HG02884 (cell line): ENCODE data around the gene OGDHL.
"Not testable (repeated sequence)": the region's sequence is repeated elsewhere in the genome, so short reads cannot be mapped to it uniquely, and the experiment has no call there.

Source experiments
- ATAC-seq: cut with Tn5 transposase; IDR thresholded peaks from one replicate; pipeline ENCODE4 v1.9.1; 2021; ENCODE audit warnings: mild to moderate bottlenecking, moderate library complexity; ENCODE audit not compliant: unreplicated experiment

The OGDHL gene

DNA sequence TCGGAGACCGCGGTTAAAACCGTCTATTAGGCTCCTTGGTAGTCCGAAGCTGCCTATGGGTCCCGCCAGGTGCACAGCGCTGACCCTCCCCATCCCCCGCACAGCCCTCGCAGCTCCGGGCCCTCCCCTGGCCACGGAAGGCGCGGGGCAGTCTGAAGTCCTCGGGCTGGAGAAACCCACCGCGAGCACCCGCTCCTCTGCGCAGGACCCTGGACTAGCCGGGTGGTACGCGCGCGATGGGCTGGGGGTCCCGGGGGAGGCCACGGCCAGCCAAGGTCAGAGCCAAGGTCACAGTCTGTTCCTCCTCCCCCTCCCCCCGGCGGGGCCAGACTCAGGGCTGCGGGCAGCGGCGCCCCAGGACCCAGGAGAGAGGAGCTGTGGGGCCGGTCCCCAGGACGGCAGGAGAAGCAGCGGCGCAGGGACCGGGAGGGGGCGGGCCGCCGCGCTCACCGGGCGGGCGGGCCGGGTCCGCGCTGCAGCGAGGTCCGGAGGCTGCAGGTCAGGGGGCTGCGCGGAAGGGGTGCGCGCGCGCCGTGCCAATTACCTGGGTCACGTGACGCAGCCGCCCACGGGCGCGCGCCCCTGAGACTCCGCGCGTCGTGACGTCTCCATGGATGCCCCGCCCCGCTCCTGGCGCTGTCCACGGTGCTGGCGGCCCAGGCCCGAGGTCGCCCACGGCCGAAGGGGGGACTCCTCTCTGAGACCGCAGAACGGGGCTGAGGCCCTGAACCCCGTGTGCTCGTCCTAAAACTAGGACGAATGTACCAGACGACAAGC is at the start of gene OGDHL:
OGDHL (minus strand) TSS at position 535 of the 777 bp plus-strand sequence. CDS start 3,731 bp downstream, outside the sequence.
- peak; percentile 78 for ATAC-seq

- ATAC-seq = no peak
Measured at GRCh38 chr10:49803988-49804387, 41.9 kb upstream of the OGDHL start.

GRCh38 chr10:49798275-49798674 is 36.2 kb upstream of the OGDHL start:
- no peak for ATAC-seq

DNA sequence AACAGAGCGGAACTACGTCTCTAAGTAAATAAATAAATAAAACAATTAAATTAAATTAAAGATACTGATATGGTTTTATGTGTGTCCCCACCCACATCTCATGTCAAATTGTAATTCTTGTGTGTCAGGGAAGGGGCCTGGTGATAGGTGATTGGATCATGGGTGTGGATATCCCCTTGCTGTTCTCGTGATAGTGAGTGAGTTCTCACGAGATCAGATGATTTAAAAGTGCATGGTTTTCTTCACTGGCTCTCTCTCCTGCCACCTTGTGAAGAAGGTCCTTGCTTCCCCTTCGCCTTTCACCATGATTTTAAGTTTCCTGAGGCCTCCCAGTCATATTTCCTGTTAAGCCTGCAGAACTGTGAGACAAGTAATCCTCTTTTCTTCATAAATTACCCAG is 29.0 kb upstream of the OGDHL start:
- no peak for ATAC-seq

GRCh38 chr10:49784681-49785080 is 22.6 kb upstream of the OGDHL start:
- no peak for ATAC-seq

DNA sequence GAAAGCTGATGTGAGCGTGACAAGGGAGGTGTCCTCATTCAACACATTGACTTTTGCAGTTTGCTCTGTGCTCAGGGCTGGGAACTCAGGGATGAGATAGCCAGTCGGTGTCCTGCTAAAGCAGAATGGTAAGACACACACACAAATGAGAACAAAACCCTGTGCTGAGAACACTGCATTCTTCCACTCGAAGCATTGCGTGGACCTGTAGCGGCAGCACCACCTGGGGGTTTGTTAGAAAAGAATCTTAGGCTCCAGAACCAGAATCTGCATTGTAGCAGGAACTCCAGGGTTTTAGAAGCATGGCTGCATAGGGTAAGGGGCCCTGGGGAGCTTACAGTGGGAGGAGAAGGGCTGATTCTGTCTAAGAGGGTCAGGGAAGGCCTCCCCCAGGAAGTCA is 21.5 kb upstream of the OGDHL start:
- ATAC-seq = no peak

DNA sequence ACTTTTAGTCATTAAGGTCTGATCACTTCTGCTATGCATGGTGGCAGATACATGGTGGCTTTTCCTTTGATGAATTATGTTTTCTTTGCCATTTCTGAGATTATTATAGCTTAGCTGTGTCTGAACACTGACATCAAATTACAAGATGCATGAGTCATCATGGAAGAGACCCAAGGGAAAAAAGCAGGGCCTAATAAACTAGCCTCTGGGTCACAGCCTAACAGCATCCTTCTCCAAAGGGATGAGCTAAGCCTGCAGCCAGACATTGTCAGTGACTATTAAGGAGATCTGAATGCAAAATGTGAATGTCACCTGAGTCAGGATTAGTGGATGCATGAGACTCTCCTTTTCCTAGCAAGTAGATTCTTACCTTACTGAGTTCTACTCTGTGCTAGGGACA is 19.1 kb upstream of the OGDHL start:
- no peak for ATAC-seq

DNA sequence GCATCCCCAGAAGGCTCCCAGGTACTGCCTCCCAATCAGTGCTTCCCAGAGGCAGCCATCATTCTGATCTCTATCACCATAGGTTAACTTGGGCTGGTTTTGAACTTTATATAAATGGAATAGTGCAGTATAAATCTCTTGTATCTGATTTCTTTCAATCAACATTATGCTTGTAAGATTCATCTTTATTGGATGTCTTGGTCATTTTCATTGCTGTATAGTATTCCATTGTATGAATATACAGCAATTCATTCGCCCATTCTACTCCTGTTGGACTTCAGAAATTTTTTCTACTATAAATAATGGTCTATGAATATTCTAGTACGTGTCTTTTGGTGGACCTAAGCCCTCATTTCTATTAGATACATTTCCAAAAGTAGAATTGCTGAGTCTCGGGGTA is 16.1 kb upstream of the OGDHL start:
- no peak for ATAC-seq

DNA sequence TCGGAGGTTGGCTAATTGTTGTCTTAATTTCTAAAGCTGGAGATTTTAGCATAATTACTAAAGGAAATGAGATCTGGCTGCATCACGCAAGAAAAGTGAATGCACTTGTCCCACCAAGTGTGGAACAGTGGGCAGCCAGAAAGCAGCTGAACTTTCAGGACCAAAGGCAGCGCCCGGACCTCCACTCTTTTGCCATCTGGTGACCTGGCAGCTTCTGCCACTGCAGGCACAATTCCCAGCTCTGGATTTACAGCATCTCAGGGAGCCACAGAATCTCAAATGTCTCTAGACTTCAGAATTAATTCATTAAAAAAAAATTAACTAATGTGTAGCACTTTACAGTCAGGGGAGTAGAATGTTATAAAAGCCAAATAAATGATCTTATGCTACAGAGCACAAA is 14.7 kb upstream of the OGDHL start:
- no peak for ATAC-seq

DNA sequence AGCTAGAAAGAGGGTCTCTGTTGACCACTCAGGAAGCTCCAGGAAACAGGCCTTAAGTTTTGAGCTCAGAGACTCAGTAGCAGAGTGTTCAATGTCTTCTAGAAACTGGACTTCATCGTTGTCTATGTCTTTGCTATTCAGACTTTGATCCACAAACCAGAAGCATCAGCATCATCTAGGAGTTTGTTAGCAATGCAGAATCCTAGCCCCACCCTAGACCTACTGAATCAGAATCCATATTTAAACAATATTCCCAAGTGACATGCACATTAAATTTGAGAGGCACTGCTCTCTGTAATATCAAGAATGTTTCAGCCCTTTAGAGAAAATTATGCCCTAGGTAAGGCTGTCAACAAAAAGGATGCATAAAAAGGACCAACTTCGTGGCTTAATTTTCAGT is 12.9 kb upstream of the OGDHL start:
- ATAC-seq = no peak

DNA sequence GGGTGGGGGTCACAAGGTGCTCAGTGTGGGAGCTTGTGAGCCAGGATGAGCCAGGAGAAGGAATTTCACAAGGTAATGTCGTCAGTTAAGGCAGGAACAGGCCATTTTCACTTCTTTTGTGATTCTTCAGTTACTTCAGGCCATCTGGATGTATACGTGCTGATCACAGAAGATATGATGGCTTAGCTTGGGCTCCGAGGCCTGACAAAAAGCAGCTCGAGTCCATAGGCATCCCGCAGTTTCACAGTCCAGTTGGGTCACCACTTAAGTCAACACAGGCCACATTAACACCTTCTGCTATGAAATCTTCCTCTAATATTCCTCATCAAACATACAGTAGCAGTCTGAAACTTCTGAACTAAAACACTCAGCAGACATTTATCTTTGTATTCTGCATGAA is 10.8 kb upstream of the OGDHL start:
- ATAC-seq = not testable (repeated sequence)

- not testable (repeated sequence) for ATAC-seq
Measured at GRCh38 chr10:49771046-49771445, 8.9 kb upstream of the OGDHL start.

GRCh38 chr10:49769692-49770091 is 7.6 kb upstream of the OGDHL start:
- no peak for ATAC-seq

DNA sequence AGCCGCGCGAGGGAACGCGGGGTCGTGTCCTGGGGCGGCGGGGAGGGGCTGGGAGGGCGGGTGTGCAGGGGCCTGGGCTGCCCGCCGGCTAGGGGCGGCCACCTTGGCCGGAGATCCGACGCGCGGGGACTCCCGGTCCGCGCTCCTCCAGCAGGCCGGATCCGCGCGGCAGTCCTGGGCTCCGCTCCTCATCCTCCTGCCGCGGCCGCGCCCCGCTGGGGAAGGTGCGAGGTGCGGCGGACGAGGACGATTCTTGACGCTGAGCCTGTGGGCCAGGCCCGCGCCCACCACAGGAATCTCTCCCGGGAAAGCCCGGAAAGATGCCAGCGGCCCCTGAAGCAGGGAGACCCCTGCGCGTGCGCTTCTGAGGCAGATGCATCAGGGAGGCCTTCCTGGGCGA is 6.6 kb upstream of the OGDHL start:
- no peak for ATAC-seq

GRCh38 chr10:49768329-49768728 is 6.2 kb upstream of the OGDHL start:
- ATAC-seq = no peak

GRCh38 chr10:49767752-49768151 is 5.6 kb upstream of the OGDHL start:
- ATAC-seq = no peak

DNA sequence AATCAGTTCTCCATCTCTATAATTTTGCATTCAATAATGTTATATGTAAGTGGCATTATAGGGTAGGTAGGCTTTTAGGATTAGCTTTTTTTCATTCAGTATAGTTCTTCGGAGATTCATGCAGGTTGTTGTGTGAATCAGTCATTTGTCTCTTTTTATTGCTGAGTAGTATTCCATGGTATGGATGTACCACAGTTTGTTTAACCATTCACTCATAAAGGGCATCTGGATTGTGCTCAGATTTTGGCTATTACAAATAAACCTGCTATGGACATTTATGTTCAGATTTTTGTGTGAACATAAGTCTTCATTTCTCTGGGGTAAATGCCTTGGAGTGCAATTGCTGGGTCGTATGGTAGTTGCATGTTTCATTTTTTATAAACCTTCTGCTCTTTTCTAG is 4.4 kb upstream of the OGDHL start:
- no peak for ATAC-seq

DNA sequence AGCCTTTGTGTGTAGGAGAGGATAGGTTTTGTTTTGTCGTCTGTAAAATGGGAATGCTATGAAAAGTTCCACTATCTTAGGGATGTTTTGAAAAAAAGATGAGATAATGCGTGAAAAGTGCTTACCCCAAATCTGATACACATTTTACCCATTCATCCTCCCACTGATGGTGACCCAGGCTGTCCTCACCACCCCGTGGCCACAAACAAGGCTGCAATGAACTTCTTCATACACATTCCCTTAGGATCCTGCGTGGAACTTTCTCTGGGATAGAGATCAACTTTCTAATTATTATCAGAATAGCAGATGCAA is 399 bp upstream of the OGDHL start:
- ATAC-seq = no peak

DNA sequence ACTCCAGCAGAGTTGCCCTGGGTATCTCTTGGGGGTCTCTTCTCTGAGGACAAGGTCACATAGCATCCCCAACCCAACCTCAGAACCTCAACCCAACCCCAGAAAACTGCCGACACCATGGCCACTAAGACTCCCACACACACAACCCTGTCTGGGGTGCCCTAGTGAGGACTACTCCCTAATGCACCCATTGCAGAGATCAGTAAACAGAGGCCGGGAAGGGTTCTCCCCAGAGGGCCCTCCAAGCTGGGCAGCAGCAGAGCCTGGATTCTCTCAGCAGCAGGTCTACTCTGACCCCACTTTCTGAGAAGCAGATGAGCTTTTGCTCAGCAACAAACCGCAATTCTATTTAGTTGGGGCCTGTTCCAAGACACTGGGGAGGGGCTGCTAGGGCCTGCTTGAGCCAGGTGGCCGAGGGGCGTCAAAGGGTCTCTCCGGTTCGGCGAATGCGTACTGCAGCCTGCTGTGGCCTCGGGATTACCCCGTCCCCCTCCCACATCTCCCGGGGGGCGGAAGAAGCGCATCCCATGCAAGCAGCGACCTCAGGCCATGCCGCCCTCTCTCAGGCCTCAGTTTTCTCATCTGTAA is 828 bp downstream of the OGDHL start:
- ATAC-seq = no peak

DNA sequence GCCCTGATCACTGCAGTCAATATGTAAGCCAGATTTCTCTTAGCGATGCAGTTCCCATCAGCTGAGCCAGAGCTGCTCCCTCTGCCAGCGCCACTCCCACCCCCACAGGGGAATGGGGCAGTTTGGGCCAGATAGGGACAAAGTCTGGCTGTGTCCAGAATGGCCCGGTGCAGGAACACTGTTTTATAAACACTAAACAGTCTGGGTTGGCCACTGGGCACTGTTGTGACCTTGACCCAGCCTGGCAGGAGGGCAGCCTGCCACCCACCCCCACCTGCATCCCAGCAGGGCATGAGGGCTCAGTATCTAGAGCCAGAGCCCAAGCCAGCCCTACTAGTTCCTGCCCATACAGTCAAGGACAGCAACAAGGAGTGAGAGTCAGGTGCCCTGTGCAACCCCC is 1.3 kb downstream of the OGDHL start:
- ATAC-seq = no peak

DNA sequence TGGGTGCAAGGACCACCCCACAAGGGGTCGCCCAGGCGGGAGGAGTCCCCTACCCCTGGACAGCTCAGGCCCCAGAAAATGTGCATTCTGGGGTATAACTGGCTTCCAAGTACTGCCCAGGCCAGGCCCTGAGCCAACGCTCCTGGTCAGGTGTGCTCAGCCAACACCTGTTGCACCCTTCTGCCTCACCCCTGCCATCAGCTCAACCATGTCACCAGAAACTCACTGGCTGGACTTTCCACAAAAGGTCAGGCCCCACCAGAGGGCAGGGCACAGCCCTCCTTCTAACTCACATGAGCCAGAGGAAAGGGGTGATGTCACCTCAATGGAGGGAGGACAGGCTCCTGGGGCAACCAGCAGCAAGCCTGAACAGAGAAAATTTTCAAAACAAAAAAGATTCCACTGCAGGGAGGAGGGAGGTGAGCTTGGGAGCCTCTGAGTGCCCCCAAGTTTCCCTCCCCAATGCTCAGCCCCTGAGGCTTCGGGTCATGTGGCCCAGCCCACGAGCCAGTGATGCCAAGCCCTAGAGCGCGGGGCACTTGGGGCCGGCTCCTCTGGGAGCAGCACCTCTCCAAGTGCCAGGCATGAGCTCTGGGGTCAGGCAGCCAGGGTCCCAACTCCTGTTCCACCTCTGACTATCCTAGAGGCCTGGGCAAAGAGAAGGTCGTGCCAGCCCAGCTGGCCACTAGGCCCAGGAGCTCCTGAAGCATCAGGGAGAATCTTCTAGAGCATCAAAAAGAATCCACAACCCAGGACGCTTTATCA is 2.2 kb downstream of the OGDHL start:
- ATAC-seq = no peak

GRCh38 chr10:49758249-49758930 is 3.7 kb downstream of the OGDHL start:
- ATAC-seq = no peak
